Neural progenitor cell (in vitro differentiated cells): ENCODE data around the gene SH3GL1. TPM values are rescaled to one million over a fixed set of nuclear protein-coding genes. Genes with fewer than 3 reads are reported as not detected.

Experiments
- DNase-seq: peaks from one replicate; pipeline ENCODE4 v3.0.0-alpha.2; 2016; ENCODE audit warnings: low spot score
- H2AFZ ChIP-seq: fragments of 200-600 bp; sonication (generic); replicated peaks from 2 replicates; pipeline ENCODE4 v1.6.1; 2016; ENCODE audit warnings: antibody characterized with exemption
- H3F3A ChIP-seq: fragments of 200-600 bp; sonication (generic); 2 replicates; pipeline ENCODE4 v1.6.1; 2016; ENCODE audit warnings: antibody characterized with exemption, low read depth
- H3K27ac ChIP-seq: fragments of 200-600 bp; sonication (generic); 2 replicates; pipeline ENCODE4 v1.5.1; 2016; ENCODE audit warnings: mild to moderate bottlenecking
- H3K27me3 ChIP-seq: fragments of 200-600 bp; sonication (generic); 2 replicates; pipeline ENCODE4 v1.6.1; 2016; ENCODE audit warnings: mild to moderate bottlenecking, moderate library complexity
- H3K36me3 ChIP-seq: fragments of 200-600 bp; sonication (generic); 2 replicates; pipeline ENCODE4 v1.5.1; 2016
- H3K4me1 ChIP-seq: fragments of 200-600 bp; sonication (generic); 2 replicates; pipeline ENCODE4 v1.6.1; 2016; ENCODE audit warnings: mixed run types
- H3K4me2 ChIP-seq: fragments of 200-600 bp; sonication (generic); 2 replicates; pipeline ENCODE4 v1.6.1; 2016
- H3K4me3 ChIP-seq: fragments of 200-600 bp; sonication (generic); 2 replicates; pipeline ENCODE4 v1.5.1; 2016
- H3K79me2 ChIP-seq: fragments of 200-600 bp; sonication (generic); 2 replicates; pipeline ENCODE4 v1.6.1; 2016; ENCODE audit warnings: low read depth
- H3K9ac ChIP-seq: fragments of 200-600 bp; sonication (generic); 2 replicates; pipeline ENCODE4 v1.6.1; 2016
- H3K9me3 ChIP-seq: fragments of 200-600 bp; sonication (generic); 2 replicates; pipeline ENCODE4 v1.5.1; 2016; ENCODE audit warnings: low read depth
- H4K20me1 ChIP-seq: fragments of 200-600 bp; sonication (generic); 2 replicates; pipeline ENCODE4 v1.6.1; 2016; ENCODE audit warnings: low read depth
- H3K27ac Mint-ChIP-seq: 3 replicates; pipeline ENCODE4 v1.8.0; 2021; ENCODE audit warnings: mixed read lengths
- H3K27me3 Mint-ChIP-seq: 2 replicates; pipeline ENCODE4 v1.8.0; 2022; ENCODE audit warnings: low read depth, mild to moderate bottlenecking, inconsistent platforms, moderate library complexity, mixed read lengths; ENCODE audit not compliant: insufficient read depth
- H3K36me3 Mint-ChIP-seq: 3 replicates; pipeline ENCODE4 v1.8.0; 2021; ENCODE audit warnings: mixed read lengths
- H3K4me1 Mint-ChIP-seq: 3 replicates; pipeline ENCODE4 v1.8.0; 2021; ENCODE audit warnings: mixed read lengths
- H3K4me3 Mint-ChIP-seq: 3 replicates; pipeline ENCODE4 v1.8.0; 2021; ENCODE audit warnings: mild to moderate bottlenecking, moderate library complexity, mixed read lengths
- H3K9me3 Mint-ChIP-seq: 3 replicates; pipeline ENCODE4 v1.8.0; 2020; ENCODE audit warnings: mixed read lengths
- EZH2 ChIP-seq: fragments of 200-600 bp; sonication (generic); IDR thresholded peaks from 2 replicates; pipeline ENCODE4 v1.6.1; 2017; ENCODE audit warnings: antibody characterized with exemption, mild to moderate bottlenecking, moderate library complexity
- EZH2phosphoT487 ChIP-seq: fragments of 200-600 bp; sonication (generic); IDR thresholded peaks from 2 replicates; pipeline ENCODE4 v1.6.1; 2017; ENCODE audit warnings: antibody characterized with exemption
- total RNA-seq: library from RNA; depleted of rRNA; stranded (reverse); fragments of >200 nt; gene quantifications from 2 replicates; pipeline ENCODE4 v1.2.3, GENCODE V29; 2015; ENCODE audit warnings: low replicate concordance
- TF ChIP-seq, protein P1 (sequence below): fragments of 200-600 bp; sonication (generic); IDR thresholded peaks from 2 replicates; pipeline ENCODE4 v1.5.1; 2017; ENCODE audit warnings: antibody characterized with exemption, mild to moderate bottlenecking

Gene SH3GL1
- total RNA-seq, 1 donor from 2014 or later, result 25.3 TPM

DNA sequence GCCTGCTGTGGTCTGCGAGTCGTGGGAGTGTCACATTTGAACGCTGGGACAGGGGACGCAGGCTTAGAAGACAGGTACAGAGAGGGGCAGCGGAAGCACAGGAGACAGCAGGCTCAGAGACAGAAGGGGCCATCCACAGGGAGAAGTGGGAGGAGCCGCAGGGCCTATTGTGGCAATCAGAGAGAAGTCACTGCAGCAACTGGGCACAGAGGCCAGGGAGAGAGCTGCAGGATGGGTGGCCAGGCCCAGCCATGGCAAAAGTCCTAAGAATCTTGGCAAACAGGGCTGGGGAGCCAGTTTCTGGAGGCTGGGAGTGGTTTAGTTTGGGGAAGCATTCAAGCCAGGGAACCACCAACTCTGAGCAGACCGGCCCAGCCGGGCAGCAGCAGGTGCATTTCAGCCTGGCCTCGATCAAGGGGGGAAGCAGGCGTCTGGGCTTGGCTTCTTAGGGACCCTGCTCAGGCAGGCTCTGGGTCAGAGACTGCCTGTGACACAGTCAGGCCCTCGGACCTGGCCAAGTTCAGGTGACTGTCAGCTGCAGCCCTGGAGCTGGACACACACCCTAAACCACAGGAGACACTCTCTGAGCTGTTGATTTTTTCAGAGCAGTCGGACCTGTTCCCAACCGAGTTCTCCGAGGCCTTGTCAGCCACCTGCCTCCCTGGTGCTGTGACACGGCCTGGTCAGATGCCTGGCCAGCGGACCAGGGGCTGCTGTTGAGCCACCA lies 11.8 kb downstream of the SH3GL1 start:
- peak overlapping the region; percentile 90 for H3K27ac Mint-ChIP-seq
- no peak overlapping the region for H3K4me3 ChIP-seq
- H3K4me1 Mint-ChIP-seq, result peaks cover 63% of the 10 kb centered on the region
- DNase-seq, result peak; percentile 58
- peak overlapping the region; percentile 50 for H3K9ac ChIP-seq
- peak overlapping the region; percentile 96 for H3K27ac ChIP-seq
- TF ChIP-seq EZH2phosphoT487 (no peak), EZH2 (no peak)
- TF ChIP-seq, protein P1, sequence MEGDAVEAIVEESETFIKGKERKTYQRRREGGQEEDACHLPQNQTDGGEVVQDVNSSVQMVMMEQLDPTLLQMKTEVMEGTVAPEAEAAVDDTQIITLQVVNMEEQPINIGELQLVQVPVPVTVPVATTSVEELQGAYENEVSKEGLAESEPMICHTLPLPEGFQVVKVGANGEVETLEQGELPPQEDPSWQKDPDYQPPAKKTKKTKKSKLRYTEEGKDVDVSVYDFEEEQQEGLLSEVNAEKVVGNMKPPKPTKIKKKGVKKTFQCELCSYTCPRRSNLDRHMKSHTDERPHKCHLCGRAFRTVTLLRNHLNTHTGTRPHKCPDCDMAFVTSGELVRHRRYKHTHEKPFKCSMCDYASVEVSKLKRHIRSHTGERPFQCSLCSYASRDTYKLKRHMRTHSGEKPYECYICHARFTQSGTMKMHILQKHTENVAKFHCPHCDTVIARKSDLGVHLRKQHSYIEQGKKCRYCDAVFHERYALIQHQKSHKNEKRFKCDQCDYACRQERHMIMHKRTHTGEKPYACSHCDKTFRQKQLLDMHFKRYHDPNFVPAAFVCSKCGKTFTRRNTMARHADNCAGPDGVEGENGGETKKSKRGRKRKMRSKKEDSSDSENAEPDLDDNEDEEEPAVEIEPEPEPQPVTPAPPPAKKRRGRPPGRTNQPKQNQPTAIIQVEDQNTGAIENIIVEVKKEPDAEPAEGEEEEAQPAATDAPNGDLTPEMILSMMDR, result no peak
- peaks cover 48% of the 10 kb centered on the region for H3F3A ChIP-seq
- H3K27me3 ChIP-seq, result no peaks in the 10 kb centered on the region
- peaks cover 7% of the 10 kb centered on the region for H3K27me3 Mint-ChIP-seq
- H3K9me3 Mint-ChIP-seq, result no peaks in the 10 kb centered on the region
- no peaks in the 10 kb centered on the region for H3K36me3 ChIP-seq
- H3K4me1 ChIP-seq, result peaks cover 54% of the 10 kb centered on the region
- H4K20me1 ChIP-seq, result peaks cover 21% of the 10 kb centered on the region
- H3K4me2 ChIP-seq, result peak overlapping the region; percentile 75
- peaks cover 90% of the 10 kb centered on the region for H3K79me2 ChIP-seq
- peak overlapping the region; percentile 66 for H3K4me3 Mint-ChIP-seq
- H3K9me3 ChIP-seq, result no peaks in the 10 kb centered on the region
- no peak overlapping the region for H2AFZ ChIP-seq
- peaks cover under 1% of the 10 kb centered on the region for H3K36me3 Mint-ChIP-seq

DNA sequence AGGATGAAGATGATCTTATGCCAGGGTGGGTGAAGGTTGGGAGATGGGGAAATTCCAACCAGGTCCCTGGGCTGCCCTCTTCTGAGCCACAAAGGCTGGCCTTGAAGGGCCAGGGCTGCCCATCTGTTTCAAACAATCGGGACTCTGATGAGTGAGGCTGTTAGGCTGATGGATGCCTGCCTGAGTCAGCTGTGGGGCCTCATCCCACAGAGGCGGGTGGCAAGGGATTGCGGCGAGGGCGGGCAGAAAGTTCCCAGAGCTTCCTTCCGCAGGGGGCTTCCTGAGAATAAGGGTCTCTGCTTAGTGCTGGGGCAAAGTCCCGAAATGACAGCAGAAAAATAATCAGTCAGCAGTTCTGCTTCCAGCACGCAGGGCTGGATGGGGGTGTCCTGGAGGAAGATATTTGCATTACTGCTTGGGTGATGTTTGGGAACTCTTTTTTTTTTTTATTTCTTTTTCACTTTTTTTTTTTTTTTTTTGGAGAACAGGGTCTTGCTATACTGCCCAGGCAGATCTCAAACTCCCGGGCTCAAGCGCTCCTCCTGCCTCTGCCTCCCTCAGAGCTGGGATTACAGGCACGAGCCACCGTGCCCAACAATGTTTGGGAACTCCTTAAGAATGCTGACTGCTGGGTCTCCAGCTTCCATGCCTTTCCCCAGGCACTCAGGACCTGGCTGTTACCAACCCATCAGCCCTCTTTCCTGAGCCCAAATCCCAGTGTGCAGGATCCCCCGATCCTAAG lies 14.1 kb downstream of the SH3GL1 start:
- Histone ChIP-seq H4K20me1 (peaks cover 24% of the 10 kb centered on the region), H3K36me3 (no peaks in the 10 kb centered on the region), H3K4me1 (peaks cover 34% of the 10 kb centered on the region), H3K9ac (no peak overlapping the region), H2AFZ (no peak overlapping the region), H3K27ac (no peak overlapping the region), H3K27me3 (no peaks in the 10 kb centered on the region), H3K4me3 (no peak overlapping the region), H3K9me3 (no peaks in the 10 kb centered on the region), H3K79me2 (peaks cover 85% of the 10 kb centered on the region), H3K4me2 (no peak overlapping the region), H3F3A (peaks cover 27% of the 10 kb centered on the region)
- no peaks in the 10 kb centered on the region for H3K9me3 Mint-ChIP-seq
- TF ChIP-seq, protein P1, result no peak
- no peak for TF ChIP-seq EZH2phosphoT487
- no peak for TF ChIP-seq EZH2
- DNase-seq, result no peak
- H3K27me3 Mint-ChIP-seq, result peaks cover 7% of the 10 kb centered on the region
- no peak overlapping the region for H3K4me3 Mint-ChIP-seq
- H3K36me3 Mint-ChIP-seq, result peaks cover 3% of the 10 kb centered on the region
- H3K27ac Mint-ChIP-seq, result no peak overlapping the region
- H3K4me1 Mint-ChIP-seq, result peaks cover 47% of the 10 kb centered on the region

DNA sequence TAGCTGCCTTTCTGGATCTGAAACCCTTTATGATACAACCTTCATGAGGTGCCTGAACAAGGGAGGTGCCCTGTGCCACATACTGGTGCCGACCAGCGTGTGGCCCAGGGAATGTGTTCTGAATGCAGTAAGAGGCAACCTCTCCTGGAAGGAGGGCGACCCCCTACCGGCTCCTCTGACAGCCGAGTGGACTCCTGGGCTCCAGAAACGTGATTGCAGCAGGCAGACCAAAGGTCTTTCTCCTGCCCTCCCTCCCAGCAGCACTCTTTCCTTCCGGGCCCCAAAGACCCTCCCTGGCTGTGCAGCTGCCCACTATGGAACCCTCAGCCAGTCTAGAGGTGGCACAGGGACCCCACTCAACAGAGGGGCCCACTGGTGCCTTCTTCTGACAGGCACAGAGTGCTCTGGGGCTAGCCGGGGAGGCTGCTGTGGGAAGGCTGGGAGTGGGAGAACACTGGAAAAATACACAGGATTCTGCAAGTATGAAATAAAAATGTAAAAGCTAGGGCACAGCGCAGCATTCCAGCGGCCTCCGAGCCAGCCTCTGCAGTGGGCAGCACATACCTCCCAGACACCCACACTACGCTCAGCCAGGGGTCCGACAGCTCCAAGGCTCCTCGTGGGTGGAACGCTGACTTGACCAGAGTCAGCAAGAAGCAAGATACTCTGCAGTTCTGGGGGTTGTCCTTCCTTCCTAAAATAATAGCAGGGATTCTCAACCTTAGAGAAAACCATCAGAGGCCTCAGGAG lies 14.9 kb downstream of the SH3GL1 start:
- peaks cover 28% of the 10 kb centered on the region for H4K20me1 ChIP-seq

More for the DNA sequence above, 14.9 kb downstream of the SH3GL1 start:
- no peaks in the 10 kb centered on the region for H3K9me3 ChIP-seq
- H3K9ac ChIP-seq, result no peak overlapping the region
- no peaks in the 10 kb centered on the region for H3K9me3 Mint-ChIP-seq
- peaks cover 83% of the 10 kb centered on the region for H3K79me2 ChIP-seq
- H2AFZ ChIP-seq, result no peak overlapping the region
- H3K27me3 Mint-ChIP-seq, result peaks cover 7% of the 10 kb centered on the region
- H3K27ac Mint-ChIP-seq, result peak overlapping the region; percentile 33
- no peak overlapping the region for H3K4me3 Mint-ChIP-seq
- H3K4me3 ChIP-seq, result no peak overlapping the region
- no peak for TF ChIP-seq EZH2phosphoT487
- no peak for TF ChIP-seq EZH2
- TF ChIP-seq, protein P1, result no peak
- H3K4me2 ChIP-seq, result no peak overlapping the region
- peaks cover 20% of the 10 kb centered on the region for H3F3A ChIP-seq
- H3K36me3 Mint-ChIP-seq, result peaks cover 3% of the 10 kb centered on the region
- DNase-seq, result no peak
- H3K4me1 Mint-ChIP-seq, result peaks cover 42% of the 10 kb centered on the region
- H3K36me3 ChIP-seq, result no peaks in the 10 kb centered on the region
- H3K27ac ChIP-seq, result no peak overlapping the region
- no peaks in the 10 kb centered on the region for H3K27me3 ChIP-seq
- peaks cover 27% of the 10 kb centered on the region for H3K4me1 ChIP-seq
